Parathyroid adenoma (tissue), 2 donors: Measurements from ENCODE around the gene THRA.

ENCODE experiments used
- H2AFZ ChIP-seq: fragments of 300-600 bp; sonication (generic); one replicate; pipeline ENCODE4 v1.7.0; 2017; ENCODE audit warnings: antibody characterized with exemption, mild to moderate bottlenecking
- H3K27ac ChIP-seq: fragments of 300-600 bp; sonication (generic); one replicate; pipeline ENCODE4 v1.7.0; 2017
- H3K27me3 ChIP-seq: fragments of 300-600 bp; sonication (generic); one replicate; pipeline ENCODE4 v1.7.0; 2017; ENCODE audit warnings: low read length; ENCODE audit not compliant: control insufficient read depth, insufficient read depth
- H3K36me3 ChIP-seq: fragments of 300-600 bp; sonication (generic); one replicate; pipeline ENCODE4 v1.7.0; 2017; ENCODE audit warnings: low read length; ENCODE audit not compliant: control insufficient read depth, insufficient read depth
- H3K4me1 ChIP-seq: fragments of 300-600 bp; sonication (generic); one replicate; pipeline ENCODE4 v1.7.0; 2017; ENCODE audit warnings: control low read depth
- H3K4me2 ChIP-seq: fragments of 300-600 bp; sonication (generic); one replicate; pipeline ENCODE4 v1.7.0; 2017; ENCODE audit warnings: low read length
- H3K4me3 ChIP-seq: fragments of 300-600 bp; sonication (generic); one replicate; pipeline ENCODE4 v1.7.0; 2017; ENCODE audit warnings: low read depth, low read length
- H3K79me2 ChIP-seq: fragments of 300-600 bp; sonication (generic); one replicate; pipeline ENCODE4 v1.7.0; 2017; ENCODE audit warnings: control low read depth
- H3K9ac ChIP-seq: fragments of 300-600 bp; sonication (generic); one replicate; pipeline ENCODE4 v1.7.0; 2017; ENCODE audit warnings: mild to moderate bottlenecking
- H3K9me3 ChIP-seq: fragments of 300-600 bp; sonication (generic); one replicate; pipeline ENCODE4 v1.7.0; 2017; ENCODE audit warnings: low read length; ENCODE audit not compliant: control insufficient read depth
- TF ChIP-seq, protein P1 (sequence below): fragments of 300-600 bp; sonication (generic); IDR thresholded peaks from one replicate; pipeline ENCODE4 v1.7.0; 2017; ENCODE audit warnings: antibody characterized with exemption, mild to moderate bottlenecking
- donor health status: primary hyperparathyroidism.

THRA gene

DNA sequence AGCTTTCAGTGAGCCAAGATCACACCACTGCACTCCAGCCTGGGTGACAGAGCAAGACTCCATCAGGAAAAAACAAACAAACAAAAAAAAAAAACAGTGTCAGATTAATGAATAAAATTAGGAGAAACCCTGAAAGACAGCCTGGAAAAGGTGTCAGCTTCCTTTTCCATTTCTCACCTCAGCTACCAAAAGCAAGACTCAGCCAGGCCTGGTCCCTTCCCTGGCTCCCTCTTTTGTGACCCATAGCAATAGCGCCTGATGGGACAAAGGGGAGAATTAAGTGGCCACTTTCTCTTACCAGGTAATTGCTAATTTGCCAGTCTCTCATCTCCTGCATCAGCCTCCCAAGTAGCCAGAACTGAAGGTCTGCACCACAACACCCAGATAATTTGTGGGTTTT is 3.9 kb upstream of the THRA start:
- Histone ChIP-seq H3K36me3 (no peaks in the 10 kb centered on the region), H3K4me2 (no peak overlapping the region), H3K79me2 (peaks cover 6% of the 10 kb centered on the region), H2AFZ (no peak overlapping the region), H3K4me3 (no peak overlapping the region), H3K9ac (no peak overlapping the region), H3K4me1 (peaks cover 1% of the 10 kb centered on the region), H3K27me3 (no peaks in the 10 kb centered on the region), H3K27ac (no peak overlapping the region), H3K9me3 (no peaks in the 10 kb centered on the region)
- TF ChIP-seq, protein P1, sequence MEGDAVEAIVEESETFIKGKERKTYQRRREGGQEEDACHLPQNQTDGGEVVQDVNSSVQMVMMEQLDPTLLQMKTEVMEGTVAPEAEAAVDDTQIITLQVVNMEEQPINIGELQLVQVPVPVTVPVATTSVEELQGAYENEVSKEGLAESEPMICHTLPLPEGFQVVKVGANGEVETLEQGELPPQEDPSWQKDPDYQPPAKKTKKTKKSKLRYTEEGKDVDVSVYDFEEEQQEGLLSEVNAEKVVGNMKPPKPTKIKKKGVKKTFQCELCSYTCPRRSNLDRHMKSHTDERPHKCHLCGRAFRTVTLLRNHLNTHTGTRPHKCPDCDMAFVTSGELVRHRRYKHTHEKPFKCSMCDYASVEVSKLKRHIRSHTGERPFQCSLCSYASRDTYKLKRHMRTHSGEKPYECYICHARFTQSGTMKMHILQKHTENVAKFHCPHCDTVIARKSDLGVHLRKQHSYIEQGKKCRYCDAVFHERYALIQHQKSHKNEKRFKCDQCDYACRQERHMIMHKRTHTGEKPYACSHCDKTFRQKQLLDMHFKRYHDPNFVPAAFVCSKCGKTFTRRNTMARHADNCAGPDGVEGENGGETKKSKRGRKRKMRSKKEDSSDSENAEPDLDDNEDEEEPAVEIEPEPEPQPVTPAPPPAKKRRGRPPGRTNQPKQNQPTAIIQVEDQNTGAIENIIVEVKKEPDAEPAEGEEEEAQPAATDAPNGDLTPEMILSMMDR: no peak

DNA sequence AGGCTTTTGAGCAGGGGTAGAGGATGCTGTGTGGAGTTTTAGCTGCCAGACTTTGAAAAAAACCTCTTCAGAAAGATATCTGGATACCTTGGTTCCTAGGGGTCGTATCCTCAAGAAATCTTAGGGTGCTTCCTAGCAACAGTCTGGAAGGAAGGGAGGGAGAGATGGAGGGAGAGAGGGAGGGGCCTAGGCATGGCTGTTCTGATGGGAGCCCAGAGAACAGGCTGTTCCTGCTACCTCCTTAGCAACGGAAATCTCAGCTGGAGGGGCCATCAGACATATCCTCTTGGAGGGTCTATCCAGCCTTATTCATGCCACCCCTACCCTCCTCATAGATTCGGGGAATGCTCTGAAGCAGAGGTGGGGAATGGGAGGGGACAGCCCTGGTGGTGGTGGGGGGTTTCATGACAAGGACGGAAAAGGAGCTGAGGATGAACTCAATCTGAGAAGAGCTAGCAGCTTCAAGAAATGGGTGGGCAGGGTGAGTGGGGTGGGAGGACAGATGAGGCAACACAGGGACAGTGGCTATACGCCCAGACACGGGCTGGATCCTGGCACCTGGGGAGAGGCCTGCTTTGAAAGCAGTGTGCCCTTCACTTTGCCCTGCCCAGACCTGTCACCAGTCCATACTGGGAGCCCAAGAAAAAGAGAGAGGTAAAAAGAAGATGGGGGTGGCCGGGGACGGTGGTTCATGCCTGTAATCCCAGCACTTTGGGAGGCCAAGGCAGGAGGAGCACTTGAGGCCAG is 2.9 kb upstream of the THRA start:
- no peak overlapping the region for H3K27ac ChIP-seq
- no peak overlapping the region for H2AFZ ChIP-seq
- H3K27me3 ChIP-seq: no peaks in the 10 kb centered on the region
- no peak overlapping the region for H3K4me2 ChIP-seq
- no peak overlapping the region for H3K4me3 ChIP-seq
- H3K4me1 ChIP-seq: peaks cover 11% of the 10 kb centered on the region
- H3K9me3 ChIP-seq: no peaks in the 10 kb centered on the region
- H3K79me2 ChIP-seq: peaks cover 7% of the 10 kb centered on the region
- no peaks in the 10 kb centered on the region for H3K36me3 ChIP-seq
- TF ChIP-seq, protein P1: no peak
- no peak overlapping the region for H3K9ac ChIP-seq

DNA sequence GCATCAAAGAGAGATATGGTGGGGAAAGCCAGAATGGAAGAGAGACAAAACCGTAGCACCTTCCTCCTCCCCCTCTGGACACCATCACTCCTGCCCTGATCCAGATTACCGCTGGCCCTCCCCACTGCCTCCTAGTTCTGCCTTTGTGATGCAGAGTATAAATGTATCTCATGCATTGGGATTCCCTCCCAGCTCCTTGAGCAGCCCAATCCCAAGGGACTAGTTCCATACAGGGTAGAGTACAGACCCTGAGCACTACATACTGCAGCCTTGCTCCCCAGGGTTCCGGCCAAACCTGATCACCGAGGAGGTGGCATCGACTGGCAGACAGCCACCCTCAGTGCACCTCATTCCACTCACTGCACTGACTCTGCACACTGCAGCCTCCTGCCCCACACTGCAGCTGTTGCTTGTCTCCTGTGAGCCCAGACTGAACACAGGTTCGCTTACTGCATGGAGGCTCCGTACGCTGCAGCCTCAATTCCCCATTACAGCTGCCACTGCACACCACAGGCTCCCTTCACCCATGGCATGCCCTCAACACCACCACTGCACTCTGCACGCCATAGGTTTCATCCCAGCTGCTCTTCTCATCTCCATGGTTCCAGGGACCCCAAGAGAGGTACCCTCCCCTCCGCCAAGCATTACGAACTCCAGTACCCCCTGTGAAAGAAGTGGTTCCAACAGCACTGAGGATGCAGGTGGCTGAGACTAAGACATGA is 1.7 kb upstream of the THRA start:
- peaks cover 7% of the 10 kb centered on the region for H3K79me2 ChIP-seq
- TF ChIP-seq, protein P1: no peak
- no peak overlapping the region for H3K4me2 ChIP-seq
- peaks cover 18% of the 10 kb centered on the region for H3K4me1 ChIP-seq
- no peak overlapping the region for H3K9ac ChIP-seq
- no peaks in the 10 kb centered on the region for H3K9me3 ChIP-seq
- no peaks in the 10 kb centered on the region for H3K27me3 ChIP-seq
- H3K27ac ChIP-seq: no peak overlapping the region
- H3K36me3 ChIP-seq: no peaks in the 10 kb centered on the region
- H3K4me3 ChIP-seq: no peak overlapping the region
- H2AFZ ChIP-seq: no peak overlapping the region

DNA sequence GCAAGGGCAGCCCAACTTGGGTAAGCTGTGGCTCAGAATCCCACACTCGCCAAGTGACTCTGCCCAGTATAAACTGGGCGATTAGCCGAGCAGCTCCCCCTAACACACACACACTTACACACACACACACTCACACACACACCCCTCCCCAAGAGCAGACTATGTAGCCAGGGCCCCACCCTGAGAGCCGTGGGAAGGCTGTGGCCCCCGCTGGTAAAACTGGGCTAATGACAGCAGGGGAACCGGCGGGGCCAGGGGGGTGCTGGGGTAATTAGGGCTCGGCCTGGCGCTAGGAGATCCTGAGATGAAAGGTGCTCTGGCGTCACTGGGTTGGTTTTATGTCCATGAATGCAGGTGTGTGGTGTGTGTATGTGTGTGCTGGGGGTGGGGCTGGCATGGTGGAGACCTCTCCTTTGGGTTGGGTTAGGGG is 1.1 kb upstream of the THRA start:
- peaks cover 18% of the 10 kb centered on the region for H3K4me1 ChIP-seq
- no peaks in the 10 kb centered on the region for H3K9me3 ChIP-seq
- H3K9ac ChIP-seq: no peak overlapping the region
- H3K4me3 ChIP-seq: no peak overlapping the region
- no peak overlapping the region for H2AFZ ChIP-seq
- H3K79me2 ChIP-seq: peaks cover 7% of the 10 kb centered on the region
- no peak overlapping the region for H3K27ac ChIP-seq
- H3K36me3 ChIP-seq: no peaks in the 10 kb centered on the region
- no peak overlapping the region for H3K4me2 ChIP-seq
- TF ChIP-seq, protein P1: no peak
- no peaks in the 10 kb centered on the region for H3K27me3 ChIP-seq
